ENCODE measurements around the gene LRRC4C. TPM values are rescaled to one million over a fixed set of nuclear protein-coding genes. Genes with fewer than 3 reads are reported as not detected.

The LRRC4C gene
- 0.64 TPM for total RNA-seq (ENCODE audit: unreplicated experiment)
- long read RNA-seq = 0 reads

- Mint-ChIP-seq H3K4me3 (ENCODE audit: unreplicated experiment) (no peak within 1 kb of the TSS), H3K36me3 (ENCODE audit: unreplicated experiment) (no peaks in the 10 kb centered on the region), H3K4me1 (ENCODE audit: low read depth, unreplicated experiment) (peaks cover 15% of the 10 kb centered on the region), H3K27ac (ENCODE audit: unreplicated experiment) (no peak within 1 kb of the TSS), H3K9me3 (ENCODE audit: unreplicated experiment) (no peaks in the 10 kb centered on the region), H3K27me3 (ENCODE audit: unreplicated experiment) (no peaks in the 10 kb centered on the region)
- DNase-seq = no peak
- TF ChIP-seq CTCF (IDR thresholded peaks at IDR 0.05; ENCODE audit: partially characterized antibody, unreplicated experiment) = no peak
Observed at GRCh38 chr11:41459465-41460401, at the start of gene LRRC4C. Gene LRRC4C, minus strand, starts transcription at chr11:41459652.

- H3K4me3 Mint-ChIP-seq (ENCODE audit: unreplicated experiment) = no peak overlapping the region
- TF ChIP-seq CTCF (IDR thresholded peaks at IDR 0.05; ENCODE audit: partially characterized antibody, unreplicated experiment) = no peak
- DNase-seq = no peak
- no peak overlapping the region for H3K27ac Mint-ChIP-seq (ENCODE audit: unreplicated experiment)
- no peaks in the 10 kb centered on the region for H3K27me3 Mint-ChIP-seq (ENCODE audit: unreplicated experiment)
- H3K9me3 Mint-ChIP-seq (ENCODE audit: unreplicated experiment) = no peaks in the 10 kb centered on the region
- H3K36me3 Mint-ChIP-seq (ENCODE audit: unreplicated experiment) = no peaks in the 10 kb centered on the region
- H3K4me1 Mint-ChIP-seq (ENCODE audit: low read depth, unreplicated experiment) = no peaks in the 10 kb centered on the region
Observed at GRCh38 chr11:41508121-41508520, 48.7 kb upstream of the LRRC4C start.

- no peaks in the 10 kb centered on the region for H3K27me3 Mint-ChIP-seq (ENCODE audit: unreplicated experiment)
- no peaks in the 10 kb centered on the region for H3K4me1 Mint-ChIP-seq (ENCODE audit: low read depth, unreplicated experiment)
- no peak for TF ChIP-seq CTCF (IDR thresholded peaks at IDR 0.05; ENCODE audit: partially characterized antibody, unreplicated experiment)
- H3K9me3 Mint-ChIP-seq (ENCODE audit: unreplicated experiment) = no peaks in the 10 kb centered on the region
- no peak overlapping the region for H3K27ac Mint-ChIP-seq (ENCODE audit: unreplicated experiment)
- no peak for DNase-seq
- H3K36me3 Mint-ChIP-seq (ENCODE audit: unreplicated experiment) = no peaks in the 10 kb centered on the region
- no peak overlapping the region for H3K4me3 Mint-ChIP-seq (ENCODE audit: unreplicated experiment)
Observed at GRCh38 chr11:41499429-41499828, 40.0 kb upstream of the LRRC4C start.

GRCh38 chr11:41498726-41499125 lies 39.3 kb upstream of the LRRC4C start:
- Mint-ChIP-seq H3K27me3 (ENCODE audit: unreplicated experiment) (no peaks in the 10 kb centered on the region), H3K9me3 (ENCODE audit: unreplicated experiment) (no peaks in the 10 kb centered on the region), H3K4me1 (ENCODE audit: low read depth, unreplicated experiment) (no peaks in the 10 kb centered on the region), H3K36me3 (ENCODE audit: unreplicated experiment) (no peaks in the 10 kb centered on the region), H3K4me3 (ENCODE audit: unreplicated experiment) (no peak overlapping the region), H3K27ac (ENCODE audit: unreplicated experiment) (no peak overlapping the region)
- TF ChIP-seq CTCF (IDR thresholded peaks at IDR 0.05; ENCODE audit: partially characterized antibody, unreplicated experiment) = peak; percentile 64
- DNase-seq = no peak

- Mint-ChIP-seq H3K9me3 (ENCODE audit: unreplicated experiment) (no peaks in the 10 kb centered on the region), H3K4me3 (ENCODE audit: unreplicated experiment) (no peak overlapping the region), H3K4me1 (ENCODE audit: low read depth, unreplicated experiment) (no peaks in the 10 kb centered on the region), H3K36me3 (ENCODE audit: unreplicated experiment) (no peaks in the 10 kb centered on the region), H3K27me3 (ENCODE audit: unreplicated experiment) (no peaks in the 10 kb centered on the region), H3K27ac (ENCODE audit: unreplicated experiment) (no peak overlapping the region)
- no peak for DNase-seq
- no peak for TF ChIP-seq CTCF (IDR thresholded peaks at IDR 0.05; ENCODE audit: partially characterized antibody, unreplicated experiment)
Observed at GRCh38 chr11:41497974-41498373, 38.5 kb upstream of the LRRC4C start.
